GM12872 (cell line): ENCODE results near the gene ARHGAP24.

Source experiments
- CTCF ChIP-seq: IDR thresholded peaks from 3 replicates; pipeline ENCODE4 v1.5.1; 2011; ENCODE audit warnings: low read depth, mild to moderate bottlenecking, low read length, moderate library complexity; ENCODE audit not compliant: insufficient read depth

ARHGAP24 gene

GRCh38 chr4:85928775-85929591 lies 454.0 kb downstream of the ARHGAP24 start:
- TF ChIP-seq CTCF, result no peak

- no peak for TF ChIP-seq CTCF
Observed at GRCh38 chr4:85929961-85930665, 455.2 kb downstream of the ARHGAP24 start.

GRCh38 chr4:85932500-85933290 lies 457.7 kb downstream of the ARHGAP24 start:
- no peak for TF ChIP-seq CTCF

- no peak for TF ChIP-seq CTCF
Observed at GRCh38 chr4:85933291-85933640, 458.3 kb downstream of the ARHGAP24 start.

- TF ChIP-seq CTCF, result no peak
Observed at GRCh38 chr4:85937507-85937906, 462.6 kb downstream of the ARHGAP24 start.

- TF ChIP-seq CTCF, result no peak
Observed at GRCh38 chr4:85938062-85938461, 463.1 kb downstream of the ARHGAP24 start.

GRCh38 chr4:85938902-85939301 lies 464.0 kb downstream of the ARHGAP24 start:
- TF ChIP-seq CTCF, result no peak
